Neutrophil (primary cell): ENCODE measurements around the gene GALM.
A peak's percentile ranks its signal among the peaks of the same experiment; 100 is the strongest.
"Not testable (repeated sequence)": the region's sequence is repeated elsewhere in the genome, so short reads cannot be mapped to it uniquely, and the experiment has no call there.

ENCODE experiments used
- H3K27ac ChIP-seq: fragments of 200-600 bp; sonication (generic); 2 replicates; pipeline ENCODE4 v1.5.1; 2016; ENCODE audit warnings: mild to moderate bottlenecking, moderate library complexity
- H3K27me3 ChIP-seq: fragments of 200-600 bp; sonication (generic); 2 replicates; pipeline ENCODE4 v1.6.0; 2016; ENCODE audit warnings: mild to moderate bottlenecking
- H3K36me3 ChIP-seq: fragments of 200-600 bp; sonication (generic); 2 replicates; pipeline ENCODE4 v1.5.1; 2017
- H3K4me1 ChIP-seq, 2 experiments: fragments of 200-600 bp in 1 of 2; sonication (generic) in 1 of 2; 1 replicate in 1 of 2; 2 replicates in 1 of 2; pipeline versions ENCODE4 v1.5.1 to v1.6.1; 2013 to 2016; ENCODE audit warnings: low read depth in 1 of 2, low read length in 1 of 2, mild to moderate bottlenecking in 1 of 2, moderate library complexity in 1 of 2; ENCODE audit not compliant: control insufficient read depth in 1 of 2, insufficient read depth in 1 of 2
- H3K4me3 ChIP-seq, 2 experiments: fragments of 200-600 bp in 1 of 2; sonication (generic) in 1 of 2; 1 replicate in 1 of 2; 2 replicates in 1 of 2; pipeline ENCODE4 v1.5.1; 2013 to 2016; ENCODE audit warnings: low read depth in 1 of 2, low read length in 1 of 2, mild to moderate bottlenecking in 1 of 2, moderate library complexity in 1 of 2
- H3K9me3 ChIP-seq: fragments of 200-600 bp; sonication (generic); 2 replicates; pipeline ENCODE4 v1.5.1; 2016
- TF ChIP-seq, protein P1 (sequence below): fragments of 200-600 bp; sonication (generic); IDR thresholded peaks from 2 replicates; pipeline ENCODE4 v1.5.1; 2016; ENCODE audit warnings: antibody characterized with exemption

Gene GALM

DNA sequence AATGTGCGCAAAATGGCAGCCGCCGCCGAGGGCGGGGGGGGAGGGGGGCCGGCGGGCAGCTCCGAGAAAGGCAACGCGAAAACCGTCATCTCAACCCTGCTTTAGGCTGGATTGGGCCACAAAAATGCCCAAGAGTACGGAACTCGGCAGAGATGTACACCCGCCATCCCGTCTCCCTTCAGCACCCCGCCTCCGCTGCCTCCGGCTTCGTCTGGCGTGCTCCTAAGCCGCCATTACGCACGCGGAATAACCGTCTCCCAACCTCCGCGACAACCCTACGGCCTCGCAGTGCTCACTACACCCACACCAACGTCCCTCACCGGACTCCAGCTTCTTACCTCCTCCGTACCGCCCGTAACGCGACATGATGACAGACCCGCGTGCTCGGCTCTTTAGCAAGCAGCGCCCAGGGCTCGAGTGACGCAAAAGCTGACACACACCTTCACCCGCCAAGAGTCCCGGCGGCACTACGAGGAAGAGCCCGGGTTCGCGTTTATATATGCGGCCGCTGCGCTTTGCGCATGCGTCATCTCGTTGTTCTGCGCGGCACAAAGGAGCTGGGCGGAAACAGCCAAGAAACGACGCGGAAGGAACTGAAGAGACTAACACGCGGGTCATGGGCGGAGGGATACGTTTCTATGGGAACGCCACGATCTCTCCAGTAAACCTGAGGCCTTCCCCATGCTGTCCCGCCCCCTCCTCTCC lies 85.1 kb downstream of the GALM start, which contains the start of gene SRSF7:
SRSF7 (minus strand) TSS at position 471 of the 705 bp plus-strand sequence; CDS start at position 366, 105 bp downstream.
- Histone ChIP-seq H3K4me3 (peak within 1 kb of the TSS; percentile 88 to 99), H3K27ac (peak within 1 kb of the TSS; percentile 89), H3K27me3 (no peaks in the 10 kb centered on the region), H3K4me1 (peaks cover 26% of the 10 kb centered on the region in 2 experiments), H3K9me3 (no peaks in the 10 kb centered on the region), H3K36me3 (peaks cover 34% of the 10 kb centered on the region)
- TF ChIP-seq, protein P1, sequence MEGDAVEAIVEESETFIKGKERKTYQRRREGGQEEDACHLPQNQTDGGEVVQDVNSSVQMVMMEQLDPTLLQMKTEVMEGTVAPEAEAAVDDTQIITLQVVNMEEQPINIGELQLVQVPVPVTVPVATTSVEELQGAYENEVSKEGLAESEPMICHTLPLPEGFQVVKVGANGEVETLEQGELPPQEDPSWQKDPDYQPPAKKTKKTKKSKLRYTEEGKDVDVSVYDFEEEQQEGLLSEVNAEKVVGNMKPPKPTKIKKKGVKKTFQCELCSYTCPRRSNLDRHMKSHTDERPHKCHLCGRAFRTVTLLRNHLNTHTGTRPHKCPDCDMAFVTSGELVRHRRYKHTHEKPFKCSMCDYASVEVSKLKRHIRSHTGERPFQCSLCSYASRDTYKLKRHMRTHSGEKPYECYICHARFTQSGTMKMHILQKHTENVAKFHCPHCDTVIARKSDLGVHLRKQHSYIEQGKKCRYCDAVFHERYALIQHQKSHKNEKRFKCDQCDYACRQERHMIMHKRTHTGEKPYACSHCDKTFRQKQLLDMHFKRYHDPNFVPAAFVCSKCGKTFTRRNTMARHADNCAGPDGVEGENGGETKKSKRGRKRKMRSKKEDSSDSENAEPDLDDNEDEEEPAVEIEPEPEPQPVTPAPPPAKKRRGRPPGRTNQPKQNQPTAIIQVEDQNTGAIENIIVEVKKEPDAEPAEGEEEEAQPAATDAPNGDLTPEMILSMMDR: no peak

DNA sequence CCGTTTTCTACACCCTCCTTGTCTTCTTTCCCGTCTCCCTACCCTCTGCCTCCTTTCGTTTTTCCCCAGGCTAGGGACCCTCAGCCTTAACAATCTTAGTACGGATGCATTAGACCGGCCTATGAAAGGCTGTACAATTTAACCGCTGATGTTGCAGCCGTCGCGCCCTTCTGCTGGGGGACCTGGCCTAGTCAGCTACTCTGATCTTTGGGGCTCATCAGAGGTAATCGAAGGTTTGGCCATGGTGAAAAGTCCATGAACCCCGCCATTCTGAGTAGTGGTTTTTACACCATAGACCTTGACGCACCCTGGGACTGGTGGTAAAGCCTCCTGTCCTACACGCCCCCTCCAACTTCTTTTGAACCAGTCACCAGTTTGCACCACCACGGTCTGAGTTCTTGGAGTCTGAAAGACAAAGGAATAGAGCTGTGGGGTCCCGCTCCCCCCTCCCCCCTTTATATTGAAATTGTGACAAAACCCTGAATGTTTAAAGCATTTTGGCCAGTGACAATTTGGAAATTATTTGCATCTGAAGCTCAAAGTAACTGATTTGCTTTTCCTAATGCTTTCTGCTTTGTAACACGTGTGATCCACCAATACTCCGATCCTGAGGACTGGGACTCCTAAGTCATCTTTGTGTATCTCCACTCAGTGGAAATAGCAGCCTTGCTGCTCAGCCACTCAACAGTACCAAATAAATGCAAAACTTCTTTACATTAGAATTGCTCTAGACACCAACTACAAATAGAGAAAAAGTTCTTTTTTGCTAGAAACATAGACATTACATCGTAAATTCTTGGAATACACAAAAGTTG lies 85.9 kb downstream of the GALM start:
- peak overlapping the region; percentile 88 to 99 for H3K4me3 ChIP-seq
- H3K27ac ChIP-seq: peak overlapping the region; percentile 89
- H3K36me3 ChIP-seq: peaks cover 27% of the 10 kb centered on the region
- no peaks in the 10 kb centered on the region for H3K27me3 ChIP-seq
- H3K9me3 ChIP-seq: no peaks in the 10 kb centered on the region
- TF ChIP-seq, protein P1: no peak
- peaks cover 26% of the 10 kb centered on the region in 2 experiments for H3K4me1 ChIP-seq

DNA sequence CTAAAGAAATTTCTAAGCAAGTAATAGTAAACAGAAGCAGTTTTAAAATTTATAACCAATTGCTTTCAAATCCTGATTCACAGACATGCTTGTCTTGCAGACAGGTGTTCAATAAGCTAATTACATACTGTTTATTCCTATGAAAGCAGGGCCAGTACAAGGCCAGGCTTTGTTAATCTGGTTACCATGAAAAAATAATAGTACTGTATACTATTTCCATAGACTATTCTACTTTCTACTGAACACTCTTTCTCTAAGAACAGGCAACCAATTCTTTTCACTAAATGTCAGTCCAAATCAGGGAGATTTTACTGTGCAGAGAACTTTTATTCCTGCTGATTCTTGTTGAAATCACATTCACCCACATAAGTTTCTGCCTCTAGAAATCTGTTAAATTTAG lies 88.1 kb downstream of the GALM start:
- no peak overlapping the region for H3K4me3 ChIP-seq
- peaks cover 26% of the 10 kb centered on the region in 2 experiments for H3K4me1 ChIP-seq
- no peaks in the 10 kb centered on the region for H3K27me3 ChIP-seq
- peaks cover 4% of the 10 kb centered on the region for H3K36me3 ChIP-seq
- TF ChIP-seq, protein P1: no peak
- no peaks in the 10 kb centered on the region for H3K9me3 ChIP-seq
- H3K27ac ChIP-seq: no peak overlapping the region

DNA sequence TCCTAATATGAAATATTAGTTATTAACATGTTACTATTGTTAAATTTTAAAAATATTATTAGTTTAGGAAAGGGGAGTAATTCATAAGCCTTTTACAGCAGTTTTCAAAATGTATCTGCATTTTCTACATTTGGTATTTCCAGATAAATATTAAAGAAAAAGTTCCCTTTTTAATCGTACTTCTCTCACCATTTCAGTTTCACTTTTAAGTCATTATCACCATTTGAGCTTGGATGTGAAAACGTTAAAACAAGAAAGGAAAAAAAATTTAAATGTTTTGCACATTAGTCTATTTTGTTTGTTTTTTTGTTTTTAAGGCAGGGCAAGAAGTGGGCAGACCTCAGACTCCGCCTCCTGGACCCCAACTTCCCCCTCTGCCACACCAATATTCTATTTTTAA lies 88.6 kb downstream of the GALM start:
- H3K27me3 ChIP-seq: no peaks in the 10 kb centered on the region
- H3K27ac ChIP-seq: no peak overlapping the region
- H3K9me3 ChIP-seq: no peaks in the 10 kb centered on the region
- TF ChIP-seq, protein P1: no peak
- H3K4me1 ChIP-seq: peaks cover 26% of the 10 kb centered on the region in 2 experiments
- no peaks in the 10 kb centered on the region for H3K36me3 ChIP-seq
- H3K4me3 ChIP-seq: peak overlapping the region in 1 of 2 experiments; percentile 38

DNA sequence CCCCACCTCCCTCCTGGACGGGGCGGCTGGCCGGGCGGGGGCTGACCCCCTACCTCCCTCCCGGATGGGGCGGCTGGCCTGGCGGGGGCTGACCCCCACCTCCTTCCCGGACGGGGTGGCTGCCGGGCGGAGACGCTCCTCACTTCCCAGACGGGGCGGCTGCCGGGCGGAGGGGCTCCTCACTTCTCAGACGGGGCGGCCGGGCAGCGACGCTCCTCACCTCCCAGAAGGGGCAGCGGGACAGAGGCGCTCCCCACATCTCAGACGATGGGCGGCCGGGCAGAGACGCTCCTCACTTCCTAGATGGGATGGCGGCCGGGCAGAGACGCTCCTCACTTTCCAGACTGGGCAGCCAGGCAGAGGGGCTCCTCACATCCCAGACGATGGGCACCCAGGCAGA lies 90.0 kb downstream of the GALM start:
- not testable (repeated sequence) for H3K4me3 ChIP-seq, H3K9me3 ChIP-seq, H3K36me3 ChIP-seq, H3K27me3 ChIP-seq, H3K27ac ChIP-seq
- peaks cover 14 to 18% of the 10 kb centered on the region in 2 experiments for H3K4me1 ChIP-seq

DNA sequence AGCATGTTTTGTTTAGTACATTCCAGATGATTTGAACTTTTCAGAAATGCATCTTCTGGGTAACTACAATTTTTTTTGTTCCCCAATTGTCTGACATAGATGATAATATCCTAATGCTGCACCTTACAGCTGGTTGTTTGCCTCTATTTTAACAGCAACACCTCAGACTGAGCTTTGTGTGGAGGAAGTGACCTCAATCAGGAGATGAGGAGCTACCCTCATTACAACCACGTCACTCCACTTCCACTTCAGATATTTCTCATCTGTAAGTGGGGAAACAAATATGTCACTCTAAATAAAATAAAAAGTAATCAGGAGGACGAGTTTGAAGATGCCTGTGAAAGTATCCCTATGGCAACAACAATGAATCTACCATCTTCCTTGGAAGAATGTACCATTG lies 97.3 kb downstream of the GALM start:
- no peaks in the 10 kb centered on the region for H3K27me3 ChIP-seq
- no peak overlapping the region for H3K4me3 ChIP-seq
- no peaks in the 10 kb centered on the region for H3K9me3 ChIP-seq
- TF ChIP-seq, protein P1: no peak
- no peaks in the 10 kb centered on the region for H3K36me3 ChIP-seq
- no peak overlapping the region for H3K27ac ChIP-seq
- no peaks in the 10 kb centered on the region for H3K4me1 ChIP-seq
